HG03064 (cell line): Measurements from ENCODE around the gene CENPW.

Experiments used
- ATAC-seq: cut with Tn5 transposase; IDR thresholded peaks from one replicate; pipeline ENCODE4 v1.9.1; 2021; ENCODE audit warnings: low read depth; ENCODE audit not compliant: unreplicated experiment

CENPW gene

DNA sequence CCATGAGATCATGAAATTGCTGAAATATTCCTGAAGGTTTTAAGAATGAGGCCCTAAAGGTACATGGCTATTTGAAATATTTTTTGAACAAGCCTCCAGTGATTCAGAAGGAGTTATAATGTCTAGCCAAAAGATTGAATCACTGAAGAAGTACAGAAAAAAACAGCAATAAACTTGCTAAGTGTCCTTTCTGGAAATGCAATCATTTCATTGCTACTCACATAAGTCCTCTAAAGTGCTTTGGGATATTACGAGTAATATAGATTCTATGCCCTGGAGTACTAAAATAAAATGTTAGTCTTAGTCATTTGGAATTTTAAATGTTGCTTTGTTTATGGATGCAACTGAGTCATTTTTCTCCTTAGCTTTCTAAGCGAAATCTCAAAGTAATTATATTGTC, 32.7 kb downstream of the CENPW start:
- no peak for ATAC-seq

DNA sequence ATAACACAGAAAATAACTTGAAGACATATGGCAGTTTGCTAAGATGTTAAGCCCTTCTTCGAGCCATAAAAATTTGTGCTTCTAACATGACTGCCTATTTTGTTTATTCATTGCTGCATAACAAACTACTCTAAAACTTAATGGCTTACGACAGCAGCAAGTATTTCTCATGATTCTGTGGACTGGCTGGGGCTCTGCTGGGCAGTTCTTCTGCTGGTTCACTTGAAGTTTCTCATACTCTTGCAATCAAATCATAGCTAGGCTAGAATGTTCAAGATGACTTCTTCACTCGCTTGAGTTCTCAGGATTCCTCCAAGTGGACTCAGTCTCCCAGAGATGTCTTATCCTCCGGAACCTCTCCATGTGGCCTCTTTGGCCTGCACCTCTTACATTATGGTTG, 33.4 kb downstream of the CENPW start:
- ATAC-seq: no peak

DNA sequence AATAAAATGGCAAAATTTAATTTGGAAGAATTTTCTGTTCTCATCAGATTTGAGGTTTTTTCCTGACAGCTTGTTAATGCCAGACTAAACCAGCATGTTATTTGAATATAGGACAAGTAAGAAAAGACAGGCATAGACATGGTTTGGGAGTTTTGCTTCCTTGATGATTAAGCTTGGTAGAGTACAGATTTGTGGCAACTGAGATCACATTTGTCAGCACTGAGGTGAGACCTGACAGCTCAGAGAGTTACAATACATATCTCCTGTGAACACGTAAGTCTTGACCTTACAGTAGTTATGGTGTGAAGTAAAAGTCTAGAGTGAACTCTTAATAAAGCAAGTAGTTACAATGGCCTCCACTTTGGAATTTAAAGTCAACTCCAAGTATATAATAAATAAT, 34.5 kb downstream of the CENPW start:
- ATAC-seq: no peak

DNA sequence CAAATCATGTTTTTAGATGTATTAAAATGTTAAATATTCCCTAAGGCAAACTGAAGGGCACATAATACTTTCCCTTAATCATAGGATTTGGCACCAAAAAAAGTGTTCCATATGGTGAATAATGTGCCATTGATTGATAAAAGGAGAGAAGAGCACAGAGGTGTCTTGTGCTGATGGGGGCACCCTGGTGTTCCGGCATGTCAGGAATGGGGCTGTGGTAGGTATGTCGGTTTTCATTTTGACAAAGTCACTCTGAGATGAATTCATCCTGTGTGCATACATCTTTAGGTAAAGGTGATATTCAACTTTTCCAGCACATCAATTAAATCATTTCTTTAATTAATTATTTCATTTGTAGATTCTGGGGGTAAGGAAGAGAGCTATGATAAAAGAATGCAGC, 36.8 kb downstream of the CENPW start:
- no peak for ATAC-seq

DNA sequence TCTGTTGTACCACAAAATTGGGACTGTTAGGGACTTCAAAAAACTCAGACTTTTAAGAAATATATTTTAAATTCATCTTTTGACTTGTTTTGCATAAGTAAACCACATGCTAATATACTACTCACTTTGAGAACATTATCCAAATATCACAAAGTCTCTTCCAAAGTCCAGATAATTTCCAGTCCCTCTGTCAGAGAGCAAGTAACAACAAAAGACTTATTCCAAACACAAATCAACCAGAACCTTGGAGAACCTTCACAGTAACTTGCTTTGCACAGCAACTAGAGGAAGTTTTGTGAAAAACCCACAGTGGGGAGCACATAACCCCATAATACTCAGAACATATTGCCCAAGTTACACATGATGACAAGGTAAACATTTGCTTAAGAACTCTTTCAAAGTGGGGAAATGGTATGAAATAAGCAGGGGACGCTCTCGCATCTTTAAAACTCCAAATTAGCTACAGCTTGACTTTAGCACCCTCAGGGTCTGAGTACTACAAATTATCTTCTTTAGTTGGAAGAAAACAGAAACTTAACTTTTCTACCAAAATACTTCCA, 37.8 kb downstream of the CENPW start:
- no peak for ATAC-seq

DNA sequence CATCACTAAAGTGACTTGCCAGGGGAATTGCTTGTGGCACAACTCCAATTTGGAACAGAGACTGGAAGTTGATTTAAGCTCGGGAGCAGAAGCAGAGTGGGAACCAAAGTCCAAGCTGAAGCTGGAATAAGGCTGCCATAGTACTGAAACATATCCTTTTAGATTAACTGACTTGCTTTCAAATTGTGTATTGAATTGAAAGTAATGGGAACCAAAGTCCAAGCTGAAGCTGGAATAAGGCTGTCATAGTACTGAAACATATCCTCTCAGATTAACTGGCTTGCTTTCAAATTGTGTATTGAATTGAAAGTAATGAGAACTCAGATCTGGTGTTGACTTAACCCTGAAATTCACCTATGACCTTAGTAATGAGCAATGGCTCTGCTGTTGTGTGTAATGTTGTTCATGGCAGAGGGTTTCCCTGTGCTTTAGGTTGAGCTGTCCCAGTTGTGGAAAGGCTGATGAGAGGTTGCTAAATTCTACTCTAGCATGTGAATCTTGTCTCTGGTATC, 40.2 kb downstream of the CENPW start:
- no peak for ATAC-seq

DNA sequence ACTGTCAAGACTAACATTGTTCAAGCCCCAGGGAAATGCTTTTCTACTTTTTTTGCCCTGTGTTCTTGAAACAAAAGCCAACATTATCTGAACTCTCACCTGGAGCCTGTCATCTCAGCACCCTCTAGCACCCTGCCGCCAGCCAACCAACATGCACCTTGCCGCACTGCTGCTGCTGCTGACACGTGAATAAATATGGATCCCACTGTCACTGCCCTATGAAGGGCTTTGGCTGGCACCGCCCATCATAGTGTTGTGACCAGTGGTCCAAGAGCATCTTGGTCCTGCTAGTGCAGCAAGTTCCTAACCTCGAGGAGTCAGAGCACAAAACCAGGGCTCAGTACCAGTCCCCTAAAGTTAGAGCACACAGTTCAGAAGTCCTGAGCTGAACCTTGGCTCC, 41.6 kb downstream of the CENPW start:
- no peak for ATAC-seq

DNA sequence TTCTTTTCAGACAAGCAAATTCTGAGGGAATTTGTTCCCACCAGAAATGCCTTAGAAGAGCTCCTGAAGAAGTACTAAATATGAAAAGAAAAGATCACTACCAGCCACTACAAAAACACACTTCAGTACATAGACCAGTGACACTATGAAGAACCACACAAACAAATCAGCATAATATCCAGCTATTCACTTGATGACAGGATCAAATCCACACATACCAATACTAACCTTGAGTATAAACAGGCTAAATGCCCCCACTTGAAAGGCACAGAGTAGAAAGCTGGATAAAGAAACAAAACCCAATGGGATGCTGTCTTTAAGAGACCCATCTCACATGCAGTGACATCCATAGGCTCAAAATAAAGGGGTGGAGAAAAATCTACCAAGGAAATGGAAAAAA, 43.3 kb downstream of the CENPW start:
- no peak for ATAC-seq

DNA sequence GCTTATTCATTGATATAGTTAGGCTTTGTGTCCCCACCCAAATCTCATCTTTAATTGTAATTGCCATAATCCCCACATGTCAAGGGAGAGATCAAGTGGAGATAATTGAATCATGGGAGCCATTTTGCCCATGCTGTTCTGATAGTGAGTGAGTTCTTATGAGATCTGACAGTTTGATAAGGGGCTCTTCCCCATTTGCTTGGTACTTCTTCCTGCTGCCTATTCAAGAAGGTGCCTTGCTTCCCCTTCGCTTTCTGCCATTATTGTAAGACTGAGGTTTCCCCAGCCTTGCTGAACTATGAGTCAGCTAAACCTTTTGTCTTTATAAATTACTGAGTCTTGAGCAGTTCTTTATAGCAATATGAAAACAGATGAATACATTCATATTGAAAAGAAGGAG, 45.6 kb downstream of the CENPW start:
- ATAC-seq: no peak

DNA sequence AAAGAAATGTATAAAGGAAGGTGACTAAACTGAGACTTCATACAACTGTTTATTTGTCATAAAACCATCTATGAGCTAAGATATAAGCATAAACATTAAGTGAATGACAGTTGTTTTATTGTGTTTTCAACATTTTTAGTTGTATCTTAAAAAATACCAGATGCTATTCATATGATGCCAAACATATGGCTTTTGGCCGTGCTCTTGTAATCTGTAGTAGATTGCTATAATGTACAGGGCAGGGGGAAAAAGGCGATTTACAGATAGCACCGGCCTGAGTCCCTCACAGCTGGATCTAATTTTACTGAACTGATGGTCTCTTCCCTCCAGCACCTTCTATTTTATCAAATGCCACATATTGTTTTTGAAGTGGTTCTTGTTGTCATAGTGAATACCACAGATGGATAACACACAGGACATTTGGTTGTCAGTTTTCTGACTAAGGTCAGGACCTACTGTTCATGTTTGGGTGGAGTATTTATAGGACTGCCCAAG, 48.2 kb downstream of the CENPW start:
- ATAC-seq: no peak

DNA sequence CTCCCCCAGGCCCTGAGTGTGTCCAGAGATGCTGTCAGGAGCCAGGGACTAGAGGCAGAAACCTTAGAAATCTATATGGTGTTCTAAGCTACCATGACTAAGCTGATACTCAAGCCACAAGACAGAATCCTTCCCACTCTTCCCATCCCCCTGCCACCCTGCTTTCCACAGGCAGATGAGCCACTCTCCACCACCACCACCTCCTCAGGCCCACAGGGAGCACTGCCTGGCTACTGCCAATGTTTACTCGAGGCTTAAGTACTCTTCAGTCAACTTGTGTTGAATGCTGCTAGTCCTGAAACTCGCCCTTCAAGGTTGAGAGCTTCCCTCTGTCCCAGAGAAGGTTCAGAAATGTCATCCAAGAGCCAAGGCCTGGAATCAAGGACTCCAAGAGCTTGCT, 56.2 kb downstream of the CENPW start:
- no peak for ATAC-seq
